ENCODE results near the gene ARHGEF33.

Gene ARHGEF33

GRCh38 chr2:38988716-38989115, 99.0 kb downstream of the ARHGEF33 start:
- TF ChIP-seq GATA3 (IDR thresholded peaks at IDR 0.05; ENCODE audit: low read depth, low read length) (no peak), GATA2 (IDR thresholded peaks at IDR 0.05; ENCODE audit: low read depth, low read length) (no peak)

GRCh38 chr2:38991899-38992298, 102.2 kb downstream of the ARHGEF33 start:
- no peak for TF ChIP-seq GATA2 (IDR thresholded peaks at IDR 0.05; ENCODE audit: low read depth, low read length)
- no peak for TF ChIP-seq GATA3 (IDR thresholded peaks at IDR 0.05; ENCODE audit: low read depth, low read length)

- no peak for TF ChIP-seq GATA3 (IDR thresholded peaks at IDR 0.05; ENCODE audit: low read depth, low read length)
- TF ChIP-seq GATA2 (IDR thresholded peaks at IDR 0.05; ENCODE audit: low read depth, low read length), result no peak
Measured at GRCh38 chr2:38997781-38998180, 108.1 kb downstream of the ARHGEF33 start.

DNA sequence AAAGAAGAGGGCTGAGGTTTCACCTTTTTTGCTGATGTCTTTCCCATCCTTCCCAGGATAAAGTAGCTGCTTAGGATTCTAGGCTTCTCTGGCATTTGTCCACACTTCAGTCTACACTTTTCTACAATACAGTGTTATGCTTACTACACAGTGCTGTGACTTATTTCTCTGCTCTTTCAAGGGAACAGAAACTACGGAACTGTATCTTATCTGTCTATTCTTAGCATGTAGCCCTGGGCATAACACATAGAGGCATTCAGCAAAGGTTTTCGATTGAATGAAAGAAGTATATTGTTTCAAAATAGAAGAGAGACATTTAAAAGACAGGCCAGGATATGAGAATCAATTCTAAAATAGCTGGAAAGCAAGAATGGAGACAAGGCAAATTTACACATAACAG, 110.9 kb downstream of the ARHGEF33 start:
- TF ChIP-seq GATA2 (IDR thresholded peaks at IDR 0.05; ENCODE audit: low read depth, low read length) (no peak), GATA3 (IDR thresholded peaks at IDR 0.05; ENCODE audit: low read depth, low read length) (no peak)

DNA sequence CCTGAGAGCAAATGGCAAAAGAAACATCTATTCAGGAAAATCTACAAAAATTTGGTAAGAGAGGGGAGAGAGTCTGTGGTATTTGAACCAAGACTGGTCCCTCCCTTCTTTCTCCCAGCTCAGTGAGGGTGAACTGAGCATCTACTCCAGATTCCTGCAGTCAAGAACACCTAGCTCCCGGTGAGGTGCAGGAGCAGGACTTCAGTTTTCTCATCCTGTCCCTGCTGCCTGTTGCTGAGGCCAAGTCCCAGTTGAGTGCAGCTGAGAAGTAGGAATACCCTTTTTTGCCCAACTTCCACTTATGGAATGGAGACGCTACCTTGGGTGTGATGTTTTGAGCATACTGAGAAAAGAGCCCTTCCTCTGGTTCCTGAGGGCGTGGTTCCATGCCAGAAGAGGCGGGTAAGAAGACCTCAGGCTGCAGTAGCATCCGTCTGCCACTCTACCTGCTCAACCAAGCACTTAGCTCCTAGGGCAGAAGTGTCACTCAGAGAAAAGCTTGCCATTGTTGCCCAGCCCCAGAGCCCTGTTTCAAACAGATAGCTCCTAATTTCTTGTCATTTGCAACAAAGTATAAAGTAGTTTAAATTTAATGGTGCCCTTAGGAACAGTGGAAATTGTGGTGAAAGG, 118.3 kb downstream of the ARHGEF33 start:
- TF ChIP-seq GATA3 (IDR thresholded peaks at IDR 0.05; ENCODE audit: low read depth, low read length), result no peak
- TF ChIP-seq GATA2 (IDR thresholded peaks at IDR 0.05; ENCODE audit: low read depth, low read length), result no peak

- TF ChIP-seq GATA2 (IDR thresholded peaks at IDR 0.05; ENCODE audit: low read depth, low read length) (no peak), GATA3 (IDR thresholded peaks at IDR 0.05; ENCODE audit: low read depth, low read length) (no peak)
Measured at GRCh38 chr2:39008665-39009064, 119.0 kb downstream of the ARHGEF33 start.

DNA sequence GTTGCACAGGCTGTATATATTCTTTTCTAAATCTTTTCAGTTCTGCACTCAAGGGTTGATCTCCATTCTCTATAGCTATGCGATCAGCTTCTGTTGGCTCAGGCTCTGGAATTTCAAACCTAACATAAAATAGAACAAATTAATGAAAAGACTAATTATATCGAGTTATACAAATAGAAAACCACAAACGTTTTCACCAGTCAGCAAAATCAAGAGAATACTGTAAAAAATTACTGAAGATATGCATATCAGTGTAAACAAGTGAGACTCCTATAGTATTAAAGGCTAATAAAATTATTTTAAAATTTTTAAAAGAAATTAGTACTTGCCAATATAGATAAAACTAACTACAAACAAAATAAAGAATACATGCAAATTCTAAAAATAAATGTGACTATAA, 124.2 kb downstream of the ARHGEF33 start:
- no peak for TF ChIP-seq GATA2 (IDR thresholded peaks at IDR 0.05; ENCODE audit: low read depth, low read length)
- no peak for TF ChIP-seq GATA3 (IDR thresholded peaks at IDR 0.05; ENCODE audit: low read depth, low read length)

DNA sequence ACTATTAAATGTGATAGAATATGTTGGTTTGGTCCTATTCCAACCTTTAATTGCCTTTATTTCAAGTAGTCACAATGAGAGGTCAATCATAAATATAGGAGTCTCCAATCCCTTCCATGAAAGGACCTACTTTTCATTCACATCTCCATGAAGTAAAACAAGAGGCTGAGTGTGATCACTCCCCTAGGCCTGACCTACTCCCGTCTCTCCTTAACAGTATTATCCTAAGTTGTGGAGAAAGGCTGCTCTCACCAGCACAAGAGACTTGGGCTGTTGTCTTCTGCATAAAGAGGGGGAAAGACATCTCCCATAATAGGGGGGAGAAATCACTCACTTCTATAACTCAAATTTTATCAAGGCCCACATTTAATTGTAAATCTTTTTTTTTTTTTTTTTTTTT, 125.7 kb downstream of the ARHGEF33 start:
- TF ChIP-seq GATA3 (IDR thresholded peaks at IDR 0.05; ENCODE audit: low read depth, low read length) (no peak), GATA2 (IDR thresholded peaks at IDR 0.05; ENCODE audit: low read depth, low read length) (no peak)

GRCh38 chr2:39017334-39017733, 127.7 kb downstream of the ARHGEF33 start:
- no peak for TF ChIP-seq GATA3 (IDR thresholded peaks at IDR 0.05; ENCODE audit: low read depth, low read length)
- no peak for TF ChIP-seq GATA2 (IDR thresholded peaks at IDR 0.05; ENCODE audit: low read depth, low read length)

DNA sequence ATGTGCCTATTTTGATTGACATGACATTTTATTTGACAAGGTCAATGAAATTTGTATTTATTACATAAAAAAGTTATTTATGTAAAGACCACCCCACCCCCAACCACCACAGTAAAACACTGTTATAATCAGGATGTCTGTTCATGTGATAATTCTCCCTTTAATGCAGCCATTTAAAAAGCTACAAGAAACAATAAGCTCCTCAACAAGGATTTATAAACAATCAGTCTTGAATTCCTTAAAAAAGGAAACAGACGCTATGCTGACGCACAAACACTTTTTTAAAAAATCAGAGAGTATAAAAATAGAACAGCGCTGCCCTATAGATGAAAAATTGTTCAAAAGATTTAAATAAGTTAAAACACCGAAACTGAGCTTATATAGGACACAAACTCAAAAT, 129.0 kb downstream of the ARHGEF33 start:
- TF ChIP-seq GATA2 (IDR thresholded peaks at IDR 0.05; ENCODE audit: low read depth, low read length) (no peak), GATA3 (IDR thresholded peaks at IDR 0.05; ENCODE audit: low read depth, low read length) (no peak)

DNA sequence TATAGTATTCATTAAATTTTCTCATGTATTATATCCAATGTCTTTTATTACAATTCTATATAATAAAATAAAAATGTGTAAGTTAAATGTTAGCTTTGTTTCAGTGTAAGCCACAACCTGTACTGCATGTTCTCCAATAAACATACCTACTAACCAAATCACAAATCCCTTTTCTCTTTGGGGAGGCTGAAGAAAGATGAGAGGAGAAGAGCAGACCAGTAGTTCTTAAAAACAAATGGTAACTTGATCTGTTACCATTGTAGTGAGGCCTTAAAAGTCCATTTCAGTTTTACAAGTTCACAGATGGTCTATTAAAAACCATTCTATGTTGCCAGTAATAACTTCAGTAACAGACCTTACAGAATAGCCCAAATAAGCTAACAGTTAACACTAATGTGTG, 130.7 kb downstream of the ARHGEF33 start:
- TF ChIP-seq GATA3 (IDR thresholded peaks at IDR 0.05; ENCODE audit: low read depth, low read length), result no peak
- no peak for TF ChIP-seq GATA2 (IDR thresholded peaks at IDR 0.05; ENCODE audit: low read depth, low read length)

DNA sequence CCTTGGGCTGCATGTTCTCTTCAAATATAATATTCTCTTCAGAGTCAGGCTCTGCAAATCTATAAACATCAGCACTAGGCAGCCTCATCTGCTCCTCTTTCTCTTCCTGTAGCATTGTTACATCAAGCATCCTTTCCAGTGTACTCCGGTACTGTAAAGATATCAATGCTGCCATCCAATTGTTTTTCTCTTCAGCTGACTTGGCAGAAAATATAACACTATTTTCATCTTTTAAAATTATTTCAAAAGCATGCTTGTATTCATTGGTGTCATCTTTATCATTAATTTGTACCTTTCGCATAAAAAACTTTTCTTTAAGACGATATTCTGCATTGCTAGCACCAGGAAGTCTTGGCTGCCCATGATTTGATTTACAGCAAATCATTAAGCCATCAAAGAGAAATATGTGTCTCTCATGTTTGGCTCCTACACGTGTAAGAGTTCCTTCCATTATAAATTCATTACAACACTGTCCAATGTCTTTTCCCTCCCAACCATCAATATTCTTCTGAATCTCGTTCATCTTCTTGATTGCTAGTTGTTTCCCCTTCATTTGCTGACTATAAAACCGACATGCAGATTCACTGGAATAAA, 133.1 kb downstream of the ARHGEF33 start:
- TF ChIP-seq GATA3 (IDR thresholded peaks at IDR 0.05; ENCODE audit: low read depth, low read length), result no peak
- TF ChIP-seq GATA2 (IDR thresholded peaks at IDR 0.05; ENCODE audit: low read depth, low read length), result no peak

GRCh38 chr2:39023649-39024048, 134.0 kb downstream of the ARHGEF33 start:
- TF ChIP-seq GATA2 (IDR thresholded peaks at IDR 0.05; ENCODE audit: low read depth, low read length), result no peak
- no peak for TF ChIP-seq GATA3 (IDR thresholded peaks at IDR 0.05; ENCODE audit: low read depth, low read length)

GRCh38 chr2:39024833-39025232, 135.2 kb downstream of the ARHGEF33 start:
- no peak for TF ChIP-seq GATA3 (IDR thresholded peaks at IDR 0.05; ENCODE audit: low read depth, low read length)
